K562 (cell line): ENCODE measurements around the gene ALDOB. TPM values are rescaled to one million over a fixed set of nuclear protein-coding genes. Genes with fewer than 3 reads are reported as not detected.

ENCODE experiments used
- ARID1B ChIP-seq: fragments of 450-650 bp; IDR thresholded peaks from 2 replicates; pipeline ENCODE4 v1.6.1; 2016; ENCODE audit warnings: antibody characterized with exemption, mild to moderate bottlenecking, inconsistent platforms
- CXXC5 ChIP-seq: fragments of 250-450 bp; sonication (Bioruptor Pico); IDR thresholded peaks from 2 replicates; pipeline ENCODE4 v1.8.0; 2022; ENCODE audit warnings: inconsistent platforms, mild to moderate bottlenecking, moderate library complexity
- DACH1 ChIP-seq: fragments of 450-650 bp; IDR thresholded peaks from 2 replicates; pipeline ENCODE4 v1.6.1; 2018; ENCODE audit not compliant: partially characterized antibody
- ETS2 ChIP-seq: IDR thresholded peaks from 2 replicates; pipeline ENCODE4 v1.6.1; 2016; ENCODE audit warnings: borderline replicate concordance, missing genetic modification characterization, mild to moderate bottlenecking, moderate library complexity, missing compliant biosample characterization; ENCODE audit not compliant: poor library complexity, severe bottlenecking
- EZH2 ChIP-seq: IDR thresholded peaks from 2 replicates; pipeline ENCODE4 v1.6.1; 2012; ENCODE audit warnings: low read depth, mild to moderate bottlenecking, inconsistent platforms, low read length, borderline replicate concordance
- FOXK2 ChIP-seq, 2 experiments: fragments of 450-650 bp; IDR thresholded peaks in 1 of 2; conservative IDR thresholded peaks in 1 of 2; 2 replicates each; pipeline ENCODE4 v1.6.1; 2016; ENCODE audit warnings: low read depth in 2 of 2, mild to moderate bottlenecking in 1 of 2
- NR1H2 ChIP-seq: sonication (generic); formaldehyde crosslinking; IDR thresholded peaks from 2 replicates; pipeline ENCODE4 v1.4.0; 2020; ENCODE audit warnings: mild to moderate bottlenecking, missing genetic modification reagents
- PHTF2 ChIP-seq: fragments of 250-450 bp; sonication (Bioruptor Pico); IDR thresholded peaks from 2 replicates; pipeline ENCODE4 v1.5.0; 2021; ENCODE audit warnings: mild to moderate bottlenecking
- POLR2AphosphoS5 ChIP-seq: IDR thresholded peaks from 2 replicates; pipeline ENCODE4 v1.6.1; 2011; ENCODE audit warnings: mild to moderate bottlenecking, low read depth, low read length, moderate library complexity; ENCODE audit not compliant: control insufficient read depth, insufficient read depth
- RFX7 ChIP-seq: fragments of 250-450 bp; sonication (Bioruptor Pico); IDR thresholded peaks from 2 replicates; pipeline ENCODE4 v1.5.1; 2021; ENCODE audit warnings: mild to moderate bottlenecking
- SMAD4 ChIP-seq: fragments of 250-450 bp; sonication (Bioruptor Pico); conservative IDR thresholded peaks from 2 replicates; pipeline ENCODE4 v1.8.0; 2021; ENCODE audit warnings: inconsistent platforms, mild to moderate bottlenecking, moderate library complexity
- SMARCB1 ChIP-seq: IDR thresholded peaks from 2 replicates; pipeline ENCODE4 v1.6.1; 2011; ENCODE audit warnings: improper control_type of control experiment, low read depth; ENCODE audit not compliant: insufficient read length
- STAT5A ChIP-seq: IDR thresholded peaks from 2 replicates; pipeline ENCODE4 v1.6.1; 2012; ENCODE audit warnings: low read length, inconsistent platforms, borderline replicate concordance
- TAL1 ChIP-seq: fragments of 450-650 bp; IDR thresholded peaks from 2 replicates; pipeline ENCODE4 v1.6.1; 2016; ENCODE audit warnings: mild to moderate bottlenecking
- TFAM ChIP-seq: fragments of 250-450 bp; sonication (Bioruptor Pico); conservative IDR thresholded peaks from 2 replicates; pipeline ENCODE4 v1.5.0; 2021; ENCODE audit warnings: mild to moderate bottlenecking, moderate library complexity
- ZNF212 ChIP-seq: fragments of 450-650 bp; formaldehyde crosslinking; IDR thresholded peaks from 2 replicates; pipeline ENCODE4 v1.4.0; 2020; ENCODE audit warnings: mild to moderate bottlenecking
- ZSCAN32 ChIP-seq: fragments of 450-650 bp; formaldehyde crosslinking; IDR thresholded peaks from 2 replicates; pipeline ENCODE4 v1.4.0; 2020; ENCODE audit warnings: mild to moderate bottlenecking, moderate library complexity
- polyA plus RNA-seq, 8 experiments: library from polyadenylated mRNA; depleted of rRNA in 4 of 8; stranded (reverse) in 5 of 8; unstranded in 3 of 8; fragments of >200 nt; fragmentation: Nextera tagmentation in 2 of 8; fragmentation: Illumina TruSeq in 1 of 8; extraction: Ambion mirVana in 2 of 8; extraction: Trizol in 1 of 8; gene quantifications; 2 replicates each; pipeline versions ENCODE4 v1.2.1 to v1.2.3, GENCODE V29; 2011 to 2014; ENCODE audit warnings: inconsistent platforms in 1 of 8, missing spikeins in 1 of 8
- total RNA-seq, 7 experiments: library from RNA; depleted of rRNA in 6 of 7; stranded (reverse); fragments of >200 nt in 6 of 7; fragmentation: Illumina TruSeq in 2 of 7; extraction: Trizol in 2 of 7; gene quantifications; 2 replicates each; pipeline versions ENCODE4 v1.2.1 to v1.2.3, GENCODE V29; 2011 to 2021; ENCODE audit warnings: low replicate concordance in 1 of 7
- TF ChIP-seq, protein P1 (sequence below), 3 experiments: IDR thresholded peaks in 2 of 3; conservative IDR thresholded peaks in 1 of 3; 2 replicates each; pipeline ENCODE4 v1.5.1; 2011 to 2012; ENCODE audit warnings: low read length in 3 of 3, mild to moderate bottlenecking in 3 of 3, control low read depth in 2 of 3, improper control_type of control experiment in 1 of 3, inconsistent platforms in 1 of 3, low read depth in 1 of 3, mixed read lengths in 1 of 3, moderate library complexity in 1 of 3; ENCODE audit not compliant: insufficient read depth in 2 of 3
- TF ChIP-seq, protein P2 (sequence below): fragments of 450-650 bp; IDR thresholded peaks from 2 replicates; pipeline ENCODE4 v1.6.1; 2016
- TF ChIP-seq, protein P3 (sequence below): fragments of 450-650 bp; formaldehyde crosslinking; IDR thresholded peaks from 2 replicates; pipeline ENCODE4 v1.4.0; 2020; ENCODE audit warnings: mild to moderate bottlenecking, moderate library complexity
- TF ChIP-seq, protein P4 (sequence below): fragments of 450-650 bp; IDR thresholded peaks from 2 replicates; pipeline ENCODE4 v1.6.1; 2016; ENCODE audit warnings: antibody characterized with exemption
- TF ChIP-seq, protein P5 (sequence below): IDR thresholded peaks from 2 replicates; pipeline ENCODE4 v1.6.1; 2011; ENCODE audit not compliant: insufficient read length; ENCODE audit errors: extremely low read depth

The ALDOB gene
- total and polyA plus RNA-seq, 9 of the 15 experiments (the other 6 are each of a cell fraction or from before 2014, with no cell fraction given) = 0.80 TPM; not detected in 8

DNA sequence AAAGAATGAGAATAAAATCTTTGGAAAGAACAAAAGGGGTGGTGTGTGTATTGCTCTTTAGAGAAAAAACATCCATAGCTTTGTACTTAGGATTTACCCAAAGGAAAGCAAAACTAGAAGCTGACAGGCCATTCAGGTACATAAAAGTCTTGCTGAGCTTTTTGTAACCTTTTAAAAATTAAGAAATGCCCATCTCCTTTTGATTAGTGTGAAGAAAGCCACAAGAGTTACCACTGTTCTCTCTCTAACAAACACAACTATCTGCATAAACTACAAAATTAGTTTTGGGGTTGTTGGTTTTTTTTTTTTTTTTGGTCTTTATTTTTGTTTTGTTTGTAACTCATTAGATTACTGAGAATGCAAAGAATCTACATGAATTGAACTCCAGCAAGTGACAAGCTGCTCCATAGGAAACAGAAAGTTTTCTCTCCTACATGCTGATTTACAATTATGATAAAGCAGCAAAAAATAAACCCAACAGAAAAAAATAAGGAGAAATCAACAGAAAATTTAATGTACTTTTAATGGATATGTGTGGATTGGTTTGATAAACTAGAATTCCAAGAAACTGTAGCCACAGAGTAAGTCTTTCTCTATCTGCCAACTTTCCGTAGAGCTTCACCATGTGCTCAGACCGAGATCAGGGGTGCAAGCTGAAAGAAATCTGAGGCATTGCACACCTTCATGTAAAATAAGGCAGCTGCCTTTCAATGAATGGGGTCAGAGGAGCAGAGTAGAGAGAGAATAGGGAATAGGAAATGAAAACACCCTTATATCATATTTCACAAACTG, 63.1 kb downstream of the ALDOB start (continued):
- TF ChIP-seq, protein P1, sequence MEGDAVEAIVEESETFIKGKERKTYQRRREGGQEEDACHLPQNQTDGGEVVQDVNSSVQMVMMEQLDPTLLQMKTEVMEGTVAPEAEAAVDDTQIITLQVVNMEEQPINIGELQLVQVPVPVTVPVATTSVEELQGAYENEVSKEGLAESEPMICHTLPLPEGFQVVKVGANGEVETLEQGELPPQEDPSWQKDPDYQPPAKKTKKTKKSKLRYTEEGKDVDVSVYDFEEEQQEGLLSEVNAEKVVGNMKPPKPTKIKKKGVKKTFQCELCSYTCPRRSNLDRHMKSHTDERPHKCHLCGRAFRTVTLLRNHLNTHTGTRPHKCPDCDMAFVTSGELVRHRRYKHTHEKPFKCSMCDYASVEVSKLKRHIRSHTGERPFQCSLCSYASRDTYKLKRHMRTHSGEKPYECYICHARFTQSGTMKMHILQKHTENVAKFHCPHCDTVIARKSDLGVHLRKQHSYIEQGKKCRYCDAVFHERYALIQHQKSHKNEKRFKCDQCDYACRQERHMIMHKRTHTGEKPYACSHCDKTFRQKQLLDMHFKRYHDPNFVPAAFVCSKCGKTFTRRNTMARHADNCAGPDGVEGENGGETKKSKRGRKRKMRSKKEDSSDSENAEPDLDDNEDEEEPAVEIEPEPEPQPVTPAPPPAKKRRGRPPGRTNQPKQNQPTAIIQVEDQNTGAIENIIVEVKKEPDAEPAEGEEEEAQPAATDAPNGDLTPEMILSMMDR (IDR thresholded peaks at IDR 0.05 in 2 of 3, conservative IDR thresholded peaks at IDR 0.05 in 1 of 3; ENCODE audit: insufficient read depth in 2 of 3, low read depth in 1 of 3, low read length in 3 of 3) = no peak
- peak; percentile 31; the same call in 1 of the 2 replicates for TF ChIP-seq TAL1
- TF ChIP-seq ARID1B = peak; percentile 68
- no peak for TF ChIP-seq CXXC5 (CRISPR knock-in tag)
- TF ChIP-seq, protein P2, sequence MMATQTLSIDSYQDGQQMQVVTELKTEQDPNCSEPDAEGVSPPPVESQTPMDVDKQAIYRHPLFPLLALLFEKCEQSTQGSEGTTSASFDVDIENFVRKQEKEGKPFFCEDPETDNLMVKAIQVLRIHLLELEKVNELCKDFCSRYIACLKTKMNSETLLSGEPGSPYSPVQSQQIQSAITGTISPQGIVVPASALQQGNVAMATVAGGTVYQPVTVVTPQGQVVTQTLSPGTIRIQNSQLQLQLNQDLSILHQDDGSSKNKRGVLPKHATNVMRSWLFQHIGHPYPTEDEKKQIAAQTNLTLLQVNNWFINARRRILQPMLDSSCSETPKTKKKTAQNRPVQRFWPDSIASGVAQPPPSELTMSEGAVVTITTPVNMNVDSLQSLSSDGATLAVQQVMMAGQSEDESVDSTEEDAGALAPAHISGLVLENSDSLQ = no peak
- no peak for TF ChIP-seq ZNF212
- TF ChIP-seq, protein P3, sequence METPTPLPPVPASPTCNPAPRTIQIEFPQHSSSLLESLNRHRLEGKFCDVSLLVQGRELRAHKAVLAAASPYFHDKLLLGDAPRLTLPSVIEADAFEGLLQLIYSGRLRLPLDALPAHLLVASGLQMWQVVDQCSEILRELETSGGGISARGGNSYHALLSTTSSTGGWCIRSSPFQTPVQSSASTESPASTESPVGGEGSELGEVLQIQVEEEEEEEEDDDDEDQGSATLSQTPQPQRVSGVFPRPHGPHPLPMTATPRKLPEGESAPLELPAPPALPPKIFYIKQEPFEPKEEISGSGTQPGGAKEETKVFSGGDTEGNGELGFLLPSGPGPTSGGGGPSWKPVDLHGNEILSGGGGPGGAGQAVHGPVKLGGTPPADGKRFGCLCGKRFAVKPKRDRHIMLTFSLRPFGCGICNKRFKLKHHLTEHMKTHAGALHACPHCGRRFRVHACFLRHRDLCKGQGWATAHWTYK (CRISPR knock-in tag) = no peak
- no peak for TF ChIP-seq PHTF2 (CRISPR knock-in tag)
- TF ChIP-seq, protein P4, sequence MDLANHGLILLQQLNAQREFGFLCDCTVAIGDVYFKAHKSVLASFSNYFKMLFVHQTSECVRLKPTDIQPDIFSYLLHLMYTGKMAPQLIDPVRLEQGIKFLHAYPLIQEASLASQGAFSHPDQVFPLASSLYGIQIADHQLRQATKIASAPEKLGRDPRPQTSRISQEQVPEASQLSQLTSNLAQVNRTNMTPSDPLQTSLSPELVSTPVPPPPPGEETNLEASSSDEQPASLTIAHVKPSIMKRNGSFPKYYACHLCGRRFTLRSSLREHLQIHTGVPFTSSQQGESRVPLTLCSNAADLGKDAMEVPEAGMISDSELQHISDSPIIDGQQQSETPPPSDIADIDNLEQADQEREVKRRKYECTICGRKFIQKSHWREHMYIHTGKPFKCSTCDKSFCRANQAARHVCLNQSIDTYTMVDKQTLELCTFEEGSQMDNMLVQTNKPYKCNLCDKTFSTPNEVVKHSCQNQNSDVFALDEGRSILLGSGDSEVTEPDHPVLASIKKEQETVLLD = 0 out of 2 replicates have a peak, but pooled peaks have one; percentile 18
- no peak for TF ChIP-seq ETS2 (tag)
- no peak for TF ChIP-seq DACH1
- TF ChIP-seq SMAD4 (CRISPR knock-in tag) = no peak
- TF ChIP-seq TFAM = no peak
- no peak for TF ChIP-seq NR1H2
- no peak for TF ChIP-seq SMARCB1
- peak; percentile 57 for TF ChIP-seq STAT5A
- TF ChIP-seq, protein P5, sequence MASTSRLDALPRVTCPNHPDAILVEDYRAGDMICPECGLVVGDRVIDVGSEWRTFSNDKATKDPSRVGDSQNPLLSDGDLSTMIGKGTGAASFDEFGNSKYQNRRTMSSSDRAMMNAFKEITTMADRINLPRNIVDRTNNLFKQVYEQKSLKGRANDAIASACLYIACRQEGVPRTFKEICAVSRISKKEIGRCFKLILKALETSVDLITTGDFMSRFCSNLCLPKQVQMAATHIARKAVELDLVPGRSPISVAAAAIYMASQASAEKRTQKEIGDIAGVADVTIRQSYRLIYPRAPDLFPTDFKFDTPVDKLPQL = peak; percentile 27
- no peak for TF ChIP-seq FOXK2 (conservative IDR thresholded peaks at IDR 0.05 in 1 of 2, IDR thresholded peaks at IDR 0.05 in 1 of 2; ENCODE audit: low read depth in 2 of 2)
- TF ChIP-seq ZSCAN32 (CRISPR knock-in tag) = no peak
- no peak for TF ChIP-seq EZH2
- no peak for TF ChIP-seq POLR2AphosphoS5
- TF ChIP-seq RFX7 (CRISPR knock-in tag) = no peak
